Fibroblast of skin of left quadriceps (primary cell): ENCODE data around the gene DCHS2.
A peak's percentile ranks its signal among the peaks of the same experiment; 100 is the strongest.

Experiments used
- DNase-seq, 2 experiments: peaks; one replicate each; pipeline ENCODE4 v3.0.0-alpha.2; 2013; ENCODE audit warnings: low read depth in 2 of 2

Gene DCHS2

DNA sequence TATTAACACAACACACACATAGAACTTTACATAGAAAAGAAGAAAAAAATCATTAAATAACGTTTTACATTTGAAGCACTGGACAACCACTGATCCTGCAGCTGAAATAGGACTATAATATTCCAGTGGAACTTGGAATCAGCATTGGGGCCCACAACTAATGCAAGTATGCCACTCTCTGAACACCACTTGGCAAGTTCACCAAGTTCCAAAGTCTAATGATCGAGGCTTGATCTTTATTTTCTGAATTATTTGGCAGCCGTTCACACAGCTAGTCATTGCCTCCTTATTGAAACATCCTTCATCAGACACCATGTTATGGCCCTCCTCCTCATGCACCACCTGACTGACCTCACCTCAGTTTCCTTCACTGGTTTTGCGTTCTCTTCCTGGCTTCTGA, 107.6 kb downstream of the DCHS2 start:
- no peak for DNase-seq

DNA sequence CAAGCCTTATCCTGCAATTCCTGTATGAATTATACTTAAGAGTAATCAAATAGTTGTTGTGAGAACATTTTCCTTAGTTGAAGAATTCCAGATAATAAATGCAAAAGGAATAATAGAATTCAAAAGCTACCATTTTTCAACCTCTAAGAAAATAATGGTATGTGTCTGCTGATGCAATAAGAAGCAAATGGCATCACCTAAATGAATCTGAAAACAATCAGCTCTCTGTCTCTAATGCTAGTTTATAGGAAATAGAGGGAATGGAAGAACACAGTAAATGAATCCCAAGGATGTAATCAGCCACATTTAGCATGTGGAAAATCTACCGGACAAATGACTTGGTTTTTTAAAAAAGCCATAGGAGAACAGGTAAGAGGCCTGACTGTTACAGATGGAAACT, 115.1 kb downstream of the DCHS2 start:
- no peak for DNase-seq

GRCh38 chr4:154368060-154368459, 123.5 kb downstream of the DCHS2 start:
- no peak for DNase-seq

DNA sequence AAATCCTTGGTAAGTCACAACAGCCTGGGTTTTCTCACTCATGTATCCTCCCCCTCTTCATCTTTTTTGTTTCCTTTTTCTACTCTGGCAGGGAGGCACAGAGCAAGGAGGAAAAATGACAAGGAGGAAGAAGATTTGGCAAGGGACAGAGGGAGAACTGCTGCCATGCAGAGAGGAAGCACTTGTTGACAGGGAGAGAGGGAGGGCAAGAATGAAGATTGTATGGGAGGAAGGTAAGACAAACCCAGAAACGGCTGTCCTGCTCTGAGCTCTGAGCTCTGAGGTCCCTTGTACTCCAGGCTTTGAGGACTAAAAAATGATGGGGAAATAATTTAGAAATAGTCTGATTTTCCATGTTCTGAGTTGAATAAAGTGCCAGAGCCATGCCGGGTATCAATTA, 123.9 kb downstream of the DCHS2 start:
- no peak for DNase-seq

DNA sequence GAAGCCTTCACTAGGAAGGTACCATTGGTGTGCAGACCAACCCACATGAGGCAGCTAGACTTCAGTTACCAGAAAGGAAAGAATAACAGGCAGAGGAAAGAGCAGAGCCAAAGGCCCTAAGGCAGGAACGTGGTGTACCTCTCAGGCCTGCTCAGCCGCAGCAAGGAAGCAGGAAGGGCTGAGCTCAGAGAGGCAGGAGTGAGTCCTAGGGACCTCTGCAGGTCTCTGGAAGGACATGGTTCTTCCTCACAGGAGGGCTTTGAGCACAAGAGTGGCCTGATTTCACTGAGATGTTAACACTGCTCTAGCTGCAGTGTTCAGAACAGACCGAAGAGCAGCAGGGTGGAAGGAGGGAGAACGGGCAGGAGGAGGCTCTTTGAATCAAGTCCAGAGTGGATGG, 124.6 kb downstream of the DCHS2 start:
- no peak for DNase-seq

DNA sequence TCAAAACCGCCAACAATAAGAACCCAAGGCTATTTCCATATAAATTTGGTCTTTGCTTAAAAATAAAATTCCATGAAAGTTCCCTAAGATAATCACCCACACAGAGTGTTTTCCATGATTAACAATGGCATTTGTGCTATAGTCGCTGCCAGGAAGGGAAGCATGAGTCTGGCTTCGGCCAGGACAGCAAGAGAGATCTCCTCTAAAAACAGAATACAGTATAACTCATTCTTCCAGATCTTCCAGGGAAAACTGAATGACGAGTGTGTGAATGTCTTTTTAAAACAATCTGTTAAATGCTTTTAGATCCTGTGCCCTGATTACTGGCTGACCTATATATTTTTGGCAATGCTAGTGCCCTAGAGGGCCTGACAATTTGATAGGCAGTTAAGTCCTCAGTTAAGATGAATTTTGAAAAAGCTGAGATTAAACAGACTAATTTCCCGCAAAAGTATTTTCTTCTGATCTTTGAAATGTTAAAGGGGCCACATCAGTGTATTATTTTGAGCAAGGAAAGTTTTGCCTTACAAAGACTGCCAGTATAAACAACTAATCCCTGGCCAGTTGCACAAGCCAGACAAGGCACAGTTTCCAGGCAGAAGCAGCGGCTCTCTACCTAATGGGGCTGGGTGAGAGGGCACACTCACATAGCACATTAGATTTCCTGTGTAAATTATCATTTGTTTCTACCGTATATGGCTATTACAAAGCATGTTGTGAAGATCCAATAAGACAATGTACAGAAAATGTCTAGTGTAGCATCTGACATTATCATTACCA, 127.3 kb downstream of the DCHS2 start:
- no peak for DNase-seq

GRCh38 chr4:154361450-154361849, 130.1 kb downstream of the DCHS2 start:
- no peak for DNase-seq

GRCh38 chr4:154360491-154360890, 131.1 kb downstream of the DCHS2 start:
- no peak for DNase-seq

- DNase-seq, result no peak
These were observed 136.7 kb downstream of the DCHS2 start for GRCh38 chr4:154354883-154355282.

- peak in 1 of 2 experiments; percentile 7 for DNase-seq
These were observed 141.8 kb downstream of the DCHS2 start for GRCh38 chr4:154349829-154350228.

GRCh38 chr4:154348657-154349056, 142.9 kb downstream of the DCHS2 start:
- no peak for DNase-seq

GRCh38 chr4:154345359-154345758, 146.2 kb downstream of the DCHS2 start:
- DNase-seq, result no peak

DNA sequence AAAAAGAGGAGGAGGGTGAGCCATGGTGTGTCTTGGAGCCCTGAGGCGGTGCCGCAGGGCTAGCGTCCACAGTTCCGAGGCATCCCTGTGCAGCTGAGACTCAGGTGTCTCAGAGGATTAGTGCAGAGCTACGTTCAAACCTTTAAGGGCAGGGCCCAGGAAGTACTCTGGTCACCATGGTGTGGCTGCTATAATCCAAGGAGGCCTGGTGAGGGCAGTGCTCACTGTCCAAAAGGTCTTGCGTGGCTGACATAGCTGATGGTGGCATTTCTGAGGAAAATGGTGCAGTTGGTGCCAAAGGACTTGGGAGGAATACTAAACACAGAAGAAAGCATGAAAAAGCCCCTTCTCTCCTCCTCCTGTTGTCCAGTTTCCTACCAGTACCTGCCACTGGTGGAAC, 146.9 kb downstream of the DCHS2 start:
- DNase-seq, result no peak

GRCh38 chr4:154343651-154344050, 147.9 kb downstream of the DCHS2 start:
- no peak for DNase-seq

- DNase-seq, result no peak
These were observed 150.2 kb downstream of the DCHS2 start for GRCh38 chr4:154341448-154341847.

DNA sequence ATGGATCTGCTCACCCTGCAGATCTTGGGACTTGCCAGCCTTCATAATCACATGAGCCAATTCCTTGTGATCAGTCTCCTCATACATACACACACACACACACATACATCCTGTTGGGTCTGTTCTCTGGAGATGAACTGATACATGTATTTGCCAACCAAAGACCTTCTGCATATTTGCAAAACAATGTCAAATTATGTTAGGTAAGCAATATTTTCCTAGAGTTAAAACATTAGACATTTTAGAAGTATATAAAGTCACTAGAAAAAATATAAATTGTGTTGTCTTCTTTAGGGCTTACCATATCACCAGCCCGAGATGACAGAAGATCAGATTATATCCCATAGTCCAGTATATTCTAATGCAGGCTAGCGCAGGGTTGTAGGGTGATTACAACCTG, 156.0 kb downstream of the DCHS2 start:
- DNase-seq, result no peak

- no peak for DNase-seq
These were observed 158.7 kb downstream of the DCHS2 start for GRCh38 chr4:154332681-154333421.

- peak; percentile 70 to 74 for DNase-seq
These were observed 161.7 kb downstream of the DCHS2 start for GRCh38 chr4:154329939-154330338.

- peak; percentile 12 to 13 for DNase-seq
These were observed 162.2 kb downstream of the DCHS2 start for GRCh38 chr4:154329268-154329868.

GRCh38 chr4:154328030-154328429, 163.6 kb downstream of the DCHS2 start:
- DNase-seq, result no peak

DNA sequence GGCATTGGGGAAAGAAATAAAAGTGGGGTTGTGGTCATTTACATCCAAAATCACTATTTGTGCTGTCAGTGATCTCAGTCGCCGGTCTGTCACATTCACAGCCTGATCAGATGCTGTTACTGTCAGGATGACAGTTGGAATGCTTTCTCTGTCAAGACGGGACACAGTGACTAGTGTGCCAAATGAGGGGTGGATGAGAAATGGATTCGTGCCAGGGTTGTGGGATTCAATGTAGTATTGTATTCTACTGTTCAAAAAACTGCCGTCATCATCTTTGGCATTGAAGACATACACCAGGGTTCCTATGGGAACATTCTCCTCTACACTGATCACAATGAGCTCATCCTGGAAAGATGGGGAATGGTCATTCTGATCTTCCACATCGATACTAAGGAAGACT, 171.1 kb downstream of the DCHS2 start:
- no peak for DNase-seq

GRCh38 chr4:154319736-154320135, 171.9 kb downstream of the DCHS2 start:
- DNase-seq, result no peak
